IMR-90 (cell line): ENCODE data around the gene GLT8D2. TPM values are rescaled to one million over a fixed set of nuclear protein-coding genes. Genes with fewer than 3 reads are reported as not detected.

Experiments
- ATAC-seq: fragments of 200-7000 bp; cut with Tn5 transposase; 2 replicates; pipeline ENCODE4 v1.9.1; 2020; ENCODE audit warnings: low read depth, mild to moderate bottlenecking, moderate library complexity
- BruUV-seq: library from RNA; stranded (reverse); fragments of 400-500 nt; replicated peaks from 2 replicates; lab custom pipeline; 2021; lab: Mats Ljungman, UMichigan
- CTCF ChIA-PET: fragments of 300-600 bp; formaldehyde crosslinking; extraction: SDS; loops from one replicate; lab custom pipeline; 2021; ENCODE audit warnings: antibody characterized with exemption; lab: Yijun Ruan, JAX
- POLR2A ChIA-PET: fragments of 300-600 bp; sonication (Branson Sonifier 250); formaldehyde crosslinking; loops from one replicate; lab custom pipeline; 2022; ENCODE audit warnings: antibody characterized with exemption; ENCODE audit not compliant: unreplicated experiment; lab: Charles Lee
- DNase-seq: peaks from one replicate; pipeline ENCODE4 v3.0.0; 2013
- H2AFZ ChIP-seq: replicated peaks from 2 replicates; pipeline ENCODE3; 2013; ENCODE audit warnings: low read length, mild to moderate bottlenecking; ENCODE audit not compliant: poor library complexity
- H2AK5ac ChIP-seq: 2 replicates; pipeline ENCODE4 v1.6.1; 2013; ENCODE audit warnings: low read depth, low read length, inconsistent platforms
- H2AK9ac ChIP-seq: replicated peaks from 2 replicates; pipeline ENCODE3; 2013; ENCODE audit warnings: mild to moderate bottlenecking, low read depth, low read length, moderate library complexity; ENCODE audit not compliant: poor library complexity
- H2BK120ac ChIP-seq: 2 replicates; pipeline ENCODE4 v1.6.1; 2013; ENCODE audit warnings: low read depth, low read length, inconsistent platforms
- H2BK15ac ChIP-seq: 3 replicates; pipeline ENCODE4 v1.6.1; 2013; ENCODE audit warnings: low read depth, low read length, inconsistent platforms
- H2BK20ac ChIP-seq: 2 replicates; pipeline ENCODE4 v1.6.1; 2013; ENCODE audit warnings: low read depth, mild to moderate bottlenecking, inconsistent platforms, low read length, moderate library complexity
- H2BK5ac ChIP-seq: 2 replicates; pipeline ENCODE4 v1.6.1; 2013; ENCODE audit warnings: mild to moderate bottlenecking, low read depth, low read length, inconsistent platforms; ENCODE audit not compliant: poor library complexity, severe bottlenecking
- H3K14ac ChIP-seq: replicated peaks from 2 replicates; pipeline ENCODE4 v1.6.1; 2013; ENCODE audit warnings: low read depth, low read length, inconsistent platforms
- H3K18ac ChIP-seq: 2 replicates; pipeline ENCODE4 v1.6.1; 2013; ENCODE audit warnings: low read depth, low read length, control low read depth
- H3K23ac ChIP-seq: 2 replicates; pipeline ENCODE4 v1.6.1; 2013; ENCODE audit warnings: low read depth, low read length, inconsistent platforms
- H3K27ac ChIP-seq: 2 replicates; pipeline ENCODE4 v1.5.1; 2013; ENCODE audit warnings: mild to moderate bottlenecking, control low read depth, low read length; ENCODE audit not compliant: insufficient read depth
- H3K27me3 ChIP-seq: 2 replicates; pipeline ENCODE4 v1.6.1; 2013; ENCODE audit warnings: low read length; ENCODE audit not compliant: control insufficient read depth, insufficient read depth
- H3K36me3 ChIP-seq: 2 replicates; pipeline ENCODE4 v1.6.1; 2013; ENCODE audit warnings: low read length, mixed read lengths; ENCODE audit not compliant: control insufficient read depth, insufficient read depth
- H3K4ac ChIP-seq: 2 replicates; pipeline ENCODE4 v1.6.1; 2013; ENCODE audit warnings: low read depth, low read length, inconsistent platforms
- H3K4me1 ChIP-seq: 2 replicates; pipeline ENCODE4 v1.6.1; 2013; ENCODE audit warnings: low read length, mixed read lengths; ENCODE audit not compliant: control insufficient read depth, insufficient read depth
- H3K4me2 ChIP-seq: 2 replicates; pipeline ENCODE4 v1.6.1; 2013; ENCODE audit warnings: low read depth, mild to moderate bottlenecking, control low read depth, low read length, moderate library complexity
- H3K4me3 ChIP-seq: 2 replicates; pipeline ENCODE4 v1.5.1; 2013; ENCODE audit warnings: low read depth, mild to moderate bottlenecking, control low read depth, low read length, moderate library complexity; ENCODE audit not compliant: insufficient read depth
- H3K56ac ChIP-seq: 2 replicates; pipeline ENCODE4 v1.6.1; 2013; ENCODE audit warnings: low read length, inconsistent platforms; ENCODE audit not compliant: insufficient read depth; ENCODE audit errors: extremely low read depth
- H3K79me1 ChIP-seq, 2 experiments: 2 replicates each; pipeline ENCODE4 v1.6.1; 2013; ENCODE audit warnings: low read length in 2 of 2, inconsistent platforms in 1 of 2, low read depth in 1 of 2
- H3K9ac ChIP-seq: 2 replicates; pipeline ENCODE4 v1.6.1; 2013; ENCODE audit warnings: low read depth, low read length, control low read depth
- H3K9me1 ChIP-seq: 2 replicates; pipeline ENCODE4 v1.6.1; 2013; ENCODE audit warnings: low read length, inconsistent platforms; ENCODE audit not compliant: insufficient read depth
- H3K9me3 ChIP-seq: 2 replicates; pipeline ENCODE4 v1.6.1; 2013; ENCODE audit warnings: low read length; ENCODE audit not compliant: control insufficient read depth, insufficient read depth
- H4K20me1 ChIP-seq: 2 replicates; pipeline ENCODE4 v1.6.1; 2013; ENCODE audit warnings: low read length, inconsistent platforms; ENCODE audit not compliant: insufficient read depth
- H4K5ac ChIP-seq: 2 replicates; pipeline ENCODE4 v1.6.1; 2013; ENCODE audit warnings: mild to moderate bottlenecking, low read depth, low read length, control low read depth
- H4K8ac ChIP-seq, 2 experiments: 2 replicates each; pipeline ENCODE4 v1.6.1; 2013; ENCODE audit warnings: low read depth in 2 of 2, low read length in 2 of 2, control low read depth in 1 of 2, inconsistent platforms in 1 of 2
- H4K91ac ChIP-seq: 2 replicates; pipeline ENCODE4 v1.6.1; 2013; ENCODE audit warnings: low read depth, low read length, inconsistent platforms; ENCODE audit not compliant: insufficient read depth
- RAD21 ChIP-seq: IDR thresholded peaks from 2 replicates; pipeline ENCODE4 v1.6.1; 2012; ENCODE audit warnings: low read length, improper control_type of control experiment
- WGBS, 2 experiments: methylation state at CpG; one replicate each; pipeline versions ENCODE4 v1.1.5 to v1.1.7; 2013; ENCODE audit warnings: missing lambda C conversion rate in 2 of 2; ENCODE audit not compliant: insufficient read length in 1 of 2; ENCODE audit errors: extremely low coverage in 2 of 2; 5-methylcytosine and 5-hydroxymethylcytosine counted together
- dilution Hi-C: fragments of 300-500 bp; cut with HindIII; formaldehyde crosslinking; loops from one replicate; pipeline ENCODE4 v1.14.3; 2018; ENCODE audit warnings: low sequenced_read_pairs; ENCODE audit not compliant: unreplicated experiment
- in situ Hi-C: fragments of 300-500 bp; cut with MboI; formaldehyde crosslinking; loops from 3 replicates; pipeline ENCODE4 v1.14.3; 2019; ENCODE audit warnings: low sequenced_read_pairs, inconsistent platforms, mixed read lengths
- intact Hi-C: fragments of 100-400 bp; cut with micrococcal nuclease; formaldehyde crosslinking; loops from 2 replicates; pipeline ENCODE4 v1.10.0; 2022
- polyA plus RNA-seq, 3 experiments: library from polyadenylated mRNA; depleted of rRNA; stranded (reverse); fragments of >200 nt; gene quantifications; 2 replicates each; pipeline ENCODE4 v1.2.3, GENCODE V29; 2012; ENCODE audit warnings: low replicate concordance in 1 of 3
- total RNA-seq: library from RNA; depleted of rRNA; stranded (reverse); fragments of >200 nt; gene quantifications from 2 replicates; pipeline ENCODE4 v1.2.3, GENCODE V29; 2012
- TF ChIP-seq, protein P1 (sequence below): conservative IDR thresholded peaks from 2 replicates; pipeline ENCODE4 v1.5.1; 2012; ENCODE audit warnings: mild to moderate bottlenecking, low read depth, low read length, improper control_type of control experiment

GLT8D2 gene
- total and polyA plus RNA-seq, 2 of the 4 experiments (the other 2 are of a cell fraction), result 33.5 to 47.9 TPM

DNA sequence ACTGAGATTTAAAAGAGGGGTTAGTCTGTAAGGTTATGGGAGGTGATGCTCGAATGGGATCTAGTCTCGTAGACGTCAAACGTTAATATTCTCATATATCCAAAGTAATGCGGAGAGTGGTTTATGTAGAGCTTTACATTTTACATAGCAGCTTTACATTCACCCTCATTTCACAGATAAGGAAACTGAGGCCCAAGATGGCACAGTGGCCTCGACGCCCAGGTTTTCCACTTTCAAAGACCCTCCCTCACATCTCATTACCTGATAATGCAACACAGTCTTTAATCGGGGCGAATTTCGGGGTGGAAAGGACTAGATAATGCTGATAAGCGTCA lies 84.8 kb downstream of the GLT8D2 start:
- Histone ChIP-seq H3K9me3 (no peaks in the 10 kb centered on the region), H3K27ac (peak overlapping the region; percentile 91), H3K4me3 (peak overlapping the region; percentile 85), H3K4me2 (peak overlapping the region; percentile 75), H3K9me1 (peaks cover 4% of the 10 kb centered on the region; the same call in 1 of the 2 replicates), H3K14ac (peak overlapping the region; percentile 100), H2BK15ac (peak overlapping the region; percentile 48; the same call in 1 of the 3 replicates), H4K20me1 (peaks cover 13% of the 10 kb centered on the region), H4K8ac (peak overlapping the region; percentile 96 to 99), H4K5ac (peak overlapping the region; percentile 97), H3K27me3 (no peaks in the 10 kb centered on the region), H3K56ac (peak overlapping the region; percentile 97), H4K91ac (peak overlapping the region; percentile 100), H2BK120ac (peak overlapping the region; percentile 86), H3K4ac (peak overlapping the region; percentile 98), H3K4me1 (peaks cover 12% of the 10 kb centered on the region), H3K79me1 (peaks cover 11 to 65% of the 10 kb centered on the region in 2 experiments; a peak in 3 of 4 replicates), H2AK5ac (peak overlapping the region; percentile 92), H2AK9ac (peak overlapping the region; percentile 100), H3K18ac (peak overlapping the region; percentile 90), H3K9ac (peak overlapping the region; percentile 99), H3K23ac (peak overlapping the region; percentile 99), H3K36me3 (peaks cover 1% of the 10 kb centered on the region), H2BK5ac (peak overlapping the region; percentile 95), H2AFZ (peak overlapping the region; percentile 92), H2BK20ac (no peak overlapping the region)
- ChIA-PET CTCF (interaction anchor here (1.5 kb wide), 1 partner anchor 144 kb away, joined by 7 read pairs; no protein-coding TSS in a partner anchor), POLR2A (interaction anchor here (1.0 kb wide), 1 partner anchor 22 kb away, joined by 4 read pairs; no protein-coding TSS in a partner anchor)
- no peak for DNase-seq
- dilution Hi-C loops (no loop called here), in situ Hi-C loops (no loop called here), intact Hi-C loops (loop anchor here (1.0 to 10.0 kb wide), 3 partner anchors 8 to 320 kb away; partner anchors contain the start of gene HCFC2)
- WGBS, 2 experiments, result no CpG with 5 or more reads among the region's 11 CpGs
- TSS peak; percentile 96 for BruUV-seq
- no peak for ATAC-seq
- no peak for TF ChIP-seq RAD21
- TF ChIP-seq, protein P1, sequence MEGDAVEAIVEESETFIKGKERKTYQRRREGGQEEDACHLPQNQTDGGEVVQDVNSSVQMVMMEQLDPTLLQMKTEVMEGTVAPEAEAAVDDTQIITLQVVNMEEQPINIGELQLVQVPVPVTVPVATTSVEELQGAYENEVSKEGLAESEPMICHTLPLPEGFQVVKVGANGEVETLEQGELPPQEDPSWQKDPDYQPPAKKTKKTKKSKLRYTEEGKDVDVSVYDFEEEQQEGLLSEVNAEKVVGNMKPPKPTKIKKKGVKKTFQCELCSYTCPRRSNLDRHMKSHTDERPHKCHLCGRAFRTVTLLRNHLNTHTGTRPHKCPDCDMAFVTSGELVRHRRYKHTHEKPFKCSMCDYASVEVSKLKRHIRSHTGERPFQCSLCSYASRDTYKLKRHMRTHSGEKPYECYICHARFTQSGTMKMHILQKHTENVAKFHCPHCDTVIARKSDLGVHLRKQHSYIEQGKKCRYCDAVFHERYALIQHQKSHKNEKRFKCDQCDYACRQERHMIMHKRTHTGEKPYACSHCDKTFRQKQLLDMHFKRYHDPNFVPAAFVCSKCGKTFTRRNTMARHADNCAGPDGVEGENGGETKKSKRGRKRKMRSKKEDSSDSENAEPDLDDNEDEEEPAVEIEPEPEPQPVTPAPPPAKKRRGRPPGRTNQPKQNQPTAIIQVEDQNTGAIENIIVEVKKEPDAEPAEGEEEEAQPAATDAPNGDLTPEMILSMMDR, result no peak
